ENCODE measurements around the gene WDR48.

DNA sequence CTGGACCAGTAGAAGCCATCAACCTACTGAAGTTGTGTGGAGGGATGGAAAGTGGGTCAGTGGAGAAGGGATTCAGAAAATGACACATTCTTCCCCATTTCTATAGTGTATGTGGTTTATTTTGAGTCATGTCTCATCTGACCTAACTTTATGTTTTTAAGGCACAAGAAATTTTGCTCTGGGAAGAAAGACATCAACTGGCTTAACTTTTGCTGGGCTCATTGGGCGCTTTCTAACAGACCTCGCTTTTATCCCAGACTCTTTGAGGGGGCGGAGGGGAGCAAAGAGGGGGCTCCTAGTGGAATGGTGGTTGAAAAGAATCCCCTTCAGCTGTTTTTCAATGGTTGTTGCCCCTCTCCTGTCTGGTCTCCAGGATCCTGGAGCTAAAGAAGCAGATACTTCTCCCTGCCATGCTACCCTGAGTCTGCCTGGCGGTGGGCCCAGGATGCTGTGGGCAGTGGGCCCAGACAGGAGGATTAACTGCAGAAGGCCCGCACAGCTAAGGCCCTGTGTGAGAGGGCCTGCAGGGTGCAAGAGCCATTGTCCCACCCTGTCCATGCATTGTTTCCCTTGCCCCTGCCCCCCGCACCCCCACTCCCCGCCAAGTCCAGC lies 87.1 kb downstream of the WDR48 start:
- TF ChIP-seq ZFP91 (CRISPR knock-in tag; IDR thresholded peaks at IDR 0.05) (no peak), NRF1 (conservative IDR thresholded peaks at IDR 0.05 in 1 of 2, IDR thresholded peaks at IDR 0.05 in 1 of 2) (no peak)
- TF ChIP-seq, protein P1, sequence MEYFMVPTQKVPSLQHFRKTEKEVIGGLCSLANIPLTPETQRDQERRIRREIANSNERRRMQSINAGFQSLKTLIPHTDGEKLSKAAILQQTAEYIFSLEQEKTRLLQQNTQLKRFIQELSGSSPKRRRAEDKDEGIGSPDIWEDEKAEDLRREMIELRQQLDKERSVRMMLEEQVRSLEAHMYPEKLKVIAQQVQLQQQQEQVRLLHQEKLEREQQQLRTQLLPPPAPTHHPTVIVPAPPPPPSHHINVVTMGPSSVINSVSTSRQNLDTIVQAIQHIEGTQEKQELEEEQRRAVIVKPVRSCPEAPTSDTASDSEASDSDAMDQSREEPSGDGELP (CRISPR knock-in tag; IDR thresholded peaks at IDR 0.05; ENCODE audit: borderline replicate concordance) = no peak
